Stimulated activated CD8-positive, alpha-beta memory T cell treated with anti-CD3 and anti-CD28 coated beads, Interleukin-12 subunit alpha, Interleukin-12 subunit beta, amount 100 ng/mL, for 1 hour (primary cell): ENCODE measurements around the gene KRT85.

Experiments
- DNase-seq: peaks from one replicate; pipeline ENCODE4 v3.0.0-alpha.2; 2020; ENCODE audit warnings: low read depth

KRT85 gene

GRCh38 chr12:52394836-52395405 is 27.6 kb upstream of the KRT85 start:
- DNase-seq: no peak

- DNase-seq: no peak
These were observed 25.3 kb upstream of the KRT85 start for GRCh38 chr12:52392465-52393007.

DNA sequence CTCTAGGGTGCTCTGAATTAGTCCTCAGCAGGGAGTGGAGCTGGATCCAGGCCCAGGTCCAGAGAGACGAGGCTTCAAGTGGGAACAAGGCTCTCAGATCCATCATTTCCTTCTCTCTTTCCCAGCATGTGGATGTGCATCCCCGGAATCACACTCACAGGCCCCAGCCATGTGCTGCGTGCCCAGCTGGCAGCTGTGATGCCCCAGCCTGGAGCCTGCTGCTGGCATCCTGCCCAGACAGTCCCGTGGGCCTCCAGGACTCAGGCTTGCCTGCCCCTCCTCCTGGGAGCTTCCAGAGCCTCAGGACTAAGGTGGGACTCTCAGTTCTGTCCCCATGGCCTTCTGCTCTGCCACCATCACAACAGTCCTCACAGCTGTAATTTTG is 24.3 kb upstream of the KRT85 start:
- DNase-seq: no peak

DNA sequence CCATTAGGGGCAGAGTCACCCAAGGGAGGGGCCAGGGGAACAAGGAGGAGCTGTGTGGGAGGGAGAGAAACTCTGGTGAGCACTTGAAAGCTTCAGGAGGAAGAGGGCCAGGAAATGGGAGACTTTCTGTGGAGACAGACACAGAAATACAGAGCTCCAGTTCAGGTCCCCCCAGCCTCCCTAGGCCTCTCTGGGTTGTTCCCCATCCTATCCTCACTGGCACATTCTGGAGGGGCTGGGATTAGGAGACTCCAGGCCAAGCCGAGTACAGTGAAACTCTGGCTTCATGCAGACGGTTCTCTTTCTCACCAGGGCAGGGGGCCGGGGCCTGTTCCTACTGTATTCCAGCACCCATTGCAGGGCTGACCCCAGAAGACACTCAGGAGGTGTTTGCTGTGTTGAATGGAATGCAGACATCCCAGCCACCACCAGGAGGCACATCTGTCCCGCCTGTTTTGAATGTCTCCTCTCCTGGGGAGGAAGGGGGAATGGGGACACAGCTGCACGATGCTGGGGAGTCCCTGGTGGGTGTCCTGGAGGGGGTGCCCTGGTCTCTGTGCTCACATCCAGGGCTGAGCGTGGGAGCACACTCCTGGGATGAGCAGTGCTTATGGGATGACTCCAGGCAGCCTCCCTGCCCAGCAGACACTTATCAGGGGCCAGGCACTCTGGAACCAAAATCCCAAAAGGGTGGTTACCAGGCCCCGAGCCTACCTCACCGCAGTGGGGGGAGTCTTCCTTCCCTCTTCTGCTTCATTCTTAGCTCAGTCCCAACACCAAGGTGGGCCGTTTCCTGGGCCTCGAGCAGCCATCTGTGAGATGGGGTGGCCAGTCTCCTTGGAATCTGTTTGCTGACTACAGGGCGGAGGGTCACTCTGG is 23.7 kb upstream of the KRT85 start:
- no peak for DNase-seq

DNA sequence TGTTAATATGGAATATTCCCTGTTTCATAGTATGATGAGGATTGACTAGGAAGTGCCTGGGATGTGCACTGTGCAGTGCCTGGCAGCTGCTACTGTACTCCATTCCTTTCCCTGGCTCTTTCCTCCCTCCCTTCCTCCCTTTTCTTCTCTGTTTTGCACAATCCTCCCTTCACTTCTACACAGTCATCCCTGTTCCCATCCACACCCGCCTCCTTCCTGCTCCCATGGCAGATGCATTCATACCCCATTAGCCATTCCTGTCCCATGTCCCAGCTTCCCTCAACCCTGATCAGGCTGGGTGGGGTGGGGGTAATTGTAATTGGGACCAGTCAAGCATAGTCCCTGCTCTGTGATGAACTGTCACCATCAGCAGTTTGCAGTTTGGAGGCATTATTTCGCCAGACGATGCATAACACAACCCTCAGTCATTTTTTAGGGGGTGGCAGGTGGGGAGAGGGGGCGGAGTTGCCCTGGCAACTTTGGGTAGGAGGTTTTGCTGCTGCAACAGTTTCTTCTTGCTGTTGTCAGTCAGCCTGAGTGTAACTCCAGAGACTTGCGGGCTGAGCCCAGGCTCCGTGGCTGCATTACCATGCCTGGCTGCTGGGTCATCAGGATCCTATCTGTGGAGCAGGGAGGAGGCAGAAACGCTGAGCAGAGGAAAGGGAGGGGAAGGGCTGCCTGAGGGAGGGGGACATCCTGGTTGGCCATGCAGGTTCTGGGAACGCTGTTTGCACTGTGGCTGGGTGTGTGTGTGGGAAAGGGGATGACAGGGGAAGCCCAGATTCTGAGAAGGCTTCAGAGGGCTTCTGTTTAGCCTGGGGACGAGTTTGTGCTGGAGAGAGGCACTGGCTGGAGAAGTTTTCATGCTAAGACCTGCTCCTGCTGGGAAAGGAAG is 22.3 kb upstream of the KRT85 start:
- DNase-seq: no peak

GRCh38 chr12:52387859-52388258 is 20.6 kb upstream of the KRT85 start:
- DNase-seq: no peak

- DNase-seq: no peak
These were observed 18.0 kb upstream of the KRT85 start, which contains the start of gene KRT84 for GRCh38 chr12:52385226-52385702. KRT84 (minus strand) TSS chr12:52385652; CDS start chr12:52385585, 67 bp downstream.

- no peak for DNase-seq
These were observed 16.1 kb upstream of the KRT85 start for GRCh38 chr12:52383331-52383730.

DNA sequence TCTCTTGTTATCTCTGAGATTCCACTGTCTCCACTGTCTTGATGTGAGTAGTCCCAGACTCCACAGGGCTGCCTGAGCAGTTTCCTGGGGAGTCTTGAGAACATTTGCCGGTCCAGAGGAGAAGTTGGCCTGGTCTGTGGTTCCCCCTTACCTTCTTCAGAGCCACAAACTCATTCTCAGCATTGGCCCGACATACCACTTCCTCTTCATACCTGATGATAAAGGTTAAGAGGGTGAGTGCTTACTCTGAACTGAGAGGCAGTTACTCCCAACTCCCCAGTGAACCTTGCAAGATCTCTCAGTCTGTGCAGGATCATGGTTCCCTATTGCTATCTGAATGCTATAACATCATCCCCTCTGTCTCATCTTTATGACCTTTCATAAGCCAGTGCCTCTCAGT is 15.6 kb upstream of the KRT85 start:
- no peak for DNase-seq

DNA sequence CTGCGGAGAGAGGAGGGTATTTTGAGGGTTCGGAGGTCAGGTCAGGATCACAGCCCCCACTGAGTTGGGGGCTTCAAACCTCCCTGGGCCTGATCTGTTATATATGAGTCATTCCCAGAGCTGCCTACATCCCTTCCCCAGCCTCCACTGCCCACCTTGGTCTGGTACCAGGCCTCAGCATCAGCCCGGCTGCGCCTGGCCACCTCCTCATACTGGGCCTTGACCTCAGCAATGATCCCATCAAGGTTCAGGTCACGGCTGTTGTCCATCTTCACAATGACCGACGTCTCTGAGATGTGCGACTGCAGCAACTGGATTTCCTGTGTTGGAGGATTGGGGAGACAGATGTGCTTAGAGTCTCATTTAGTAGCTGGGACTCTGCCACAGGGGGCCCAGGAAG is 13.9 kb upstream of the KRT85 start:
- DNase-seq: no peak

DNA sequence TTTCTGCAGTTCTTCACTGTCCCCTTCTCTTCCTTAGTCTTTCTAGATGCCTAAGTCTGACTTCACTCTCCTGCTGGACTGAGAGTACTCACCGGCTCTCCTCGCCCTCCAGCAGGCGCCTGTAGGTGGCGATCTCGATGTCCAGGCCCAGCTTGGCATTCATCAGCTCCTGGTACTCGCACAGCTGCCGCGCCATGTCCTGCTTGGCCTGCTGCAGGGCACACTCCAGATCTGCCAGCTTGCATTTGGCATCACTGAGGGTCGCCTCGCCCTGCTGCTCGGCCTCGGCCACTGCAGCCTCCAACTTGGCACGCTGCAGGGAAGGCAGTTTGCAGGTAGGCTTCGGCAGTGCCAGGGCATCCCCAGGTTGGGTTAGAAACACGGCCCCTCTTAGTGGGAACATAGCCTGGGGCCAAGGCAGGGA is 13.0 kb upstream of the KRT85 start:
- no peak for DNase-seq

GRCh38 chr12:52379536-52379935 is 12.3 kb upstream of the KRT85 start:
- no peak for DNase-seq

GRCh38 chr12:52378091-52378490 is 10.8 kb upstream of the KRT85 start:
- no peak for DNase-seq

DNA sequence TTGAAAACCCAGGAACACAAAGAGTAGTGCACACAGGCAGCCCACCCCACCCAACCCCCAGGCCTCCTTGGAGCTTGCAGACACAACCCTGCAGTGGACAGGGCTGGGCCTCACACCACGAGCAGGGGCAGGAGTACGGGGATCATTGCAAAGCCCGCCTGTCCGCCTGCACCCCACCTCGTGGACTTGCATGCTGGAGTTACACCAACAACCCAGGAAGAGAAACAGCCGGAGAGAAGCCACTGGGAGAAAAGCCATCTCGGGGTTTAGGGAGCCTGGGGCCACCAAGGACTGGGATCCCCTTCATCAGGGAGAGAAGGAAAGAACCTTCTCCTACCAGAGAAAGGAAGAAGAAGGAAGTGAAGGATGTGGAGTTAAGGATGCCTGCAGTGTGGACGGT is 10.0 kb upstream of the KRT85 start:
- DNase-seq: no peak

DNA sequence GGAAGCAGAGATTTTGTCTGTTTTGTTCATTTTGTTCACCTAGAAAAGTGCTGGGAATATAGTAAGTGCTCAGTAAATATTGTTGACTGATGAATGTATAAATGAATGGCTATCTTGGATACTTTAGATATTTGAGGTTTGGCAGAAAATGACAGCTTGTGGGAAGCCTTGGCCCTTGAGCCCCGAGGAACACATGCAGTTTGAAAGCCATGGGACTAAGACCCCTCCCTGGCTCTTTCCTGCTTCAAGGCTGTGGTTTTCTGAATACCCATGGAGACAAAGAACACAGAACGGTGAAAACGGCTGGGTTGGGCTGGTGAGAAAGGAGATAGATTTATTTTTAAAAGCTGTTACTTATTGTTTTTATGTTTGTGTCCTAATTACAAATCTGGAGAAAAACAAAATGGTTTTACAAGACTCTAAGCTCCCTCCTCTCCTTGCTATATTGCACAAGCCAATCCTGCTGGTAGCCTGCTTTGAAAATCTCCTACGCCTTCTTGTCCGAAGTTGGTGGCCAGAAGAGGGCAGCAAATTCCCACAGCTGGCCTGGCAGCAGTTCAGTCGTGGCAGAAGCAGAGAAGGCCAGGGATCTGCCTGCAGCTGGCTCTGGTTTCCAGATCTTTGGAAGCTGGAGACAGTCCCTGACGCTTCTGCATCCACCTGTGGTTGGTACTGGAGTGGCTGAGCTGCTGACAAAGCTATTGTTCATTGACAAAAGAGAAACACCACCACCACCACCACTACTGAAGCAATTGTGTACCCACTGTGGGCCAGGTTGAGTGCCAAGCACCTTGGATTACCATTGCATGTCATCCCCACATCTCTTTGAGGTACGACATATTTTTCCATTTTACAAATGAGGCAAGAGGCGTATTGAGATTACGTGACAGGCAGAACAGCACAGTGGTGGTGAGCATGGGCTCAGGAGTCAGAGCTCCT is 5.2 kb upstream of the KRT85 start:
- DNase-seq: peak; percentile 30

DNA sequence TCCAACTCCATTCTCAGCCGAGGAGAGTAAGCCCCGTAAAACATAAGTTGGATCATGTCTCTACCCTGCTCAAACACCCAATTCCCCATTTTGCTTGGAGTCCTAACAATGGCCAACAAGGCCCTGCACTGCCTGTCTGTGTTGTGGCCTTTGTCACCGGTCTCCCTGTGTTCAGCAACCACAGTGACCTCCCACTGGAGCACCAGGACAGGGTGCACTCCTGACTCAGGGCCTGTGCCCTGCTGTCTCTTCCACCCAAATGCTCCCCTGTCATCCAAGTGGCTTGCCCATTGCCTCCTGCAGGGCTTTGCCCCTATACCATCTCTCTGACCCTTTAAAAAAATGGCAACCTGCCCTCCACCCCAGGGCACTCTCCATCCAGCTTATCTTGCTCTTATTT is 4.4 kb upstream of the KRT85 start:
- DNase-seq: no peak

DNA sequence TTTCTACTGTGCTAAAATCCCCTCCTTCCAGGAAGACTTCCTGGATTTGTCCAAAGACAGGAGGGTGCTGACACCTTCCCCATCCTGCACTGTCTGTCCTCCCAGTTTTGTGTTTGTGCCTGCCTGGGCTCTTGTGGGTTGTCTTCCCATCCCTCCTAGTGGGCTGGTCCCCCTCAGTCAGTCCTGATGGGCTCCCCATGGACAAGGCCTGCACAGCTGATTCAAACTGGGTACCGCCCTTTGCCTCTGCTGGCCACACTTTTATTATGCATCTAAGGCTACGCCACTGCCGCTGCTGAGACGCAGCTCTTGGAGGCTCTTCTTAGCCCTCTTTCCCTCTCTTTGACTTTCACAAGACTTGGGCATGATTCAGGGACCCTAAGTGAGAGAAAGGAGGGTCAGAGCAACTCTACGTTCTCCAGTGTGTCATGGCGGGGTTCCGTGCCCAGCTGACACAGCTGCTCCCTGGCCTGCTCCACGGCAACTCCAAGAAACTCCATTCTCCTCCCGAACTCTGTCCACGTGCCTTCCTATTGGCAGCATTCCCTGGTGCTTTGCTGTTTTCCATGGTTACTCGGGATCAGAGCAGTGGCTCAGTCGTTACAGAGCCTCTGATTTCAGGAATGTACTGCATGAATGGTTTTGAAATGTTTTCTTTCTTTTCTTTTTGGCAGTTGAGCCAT is 3.8 kb upstream of the KRT85 start:
- DNase-seq: no peak

DNA sequence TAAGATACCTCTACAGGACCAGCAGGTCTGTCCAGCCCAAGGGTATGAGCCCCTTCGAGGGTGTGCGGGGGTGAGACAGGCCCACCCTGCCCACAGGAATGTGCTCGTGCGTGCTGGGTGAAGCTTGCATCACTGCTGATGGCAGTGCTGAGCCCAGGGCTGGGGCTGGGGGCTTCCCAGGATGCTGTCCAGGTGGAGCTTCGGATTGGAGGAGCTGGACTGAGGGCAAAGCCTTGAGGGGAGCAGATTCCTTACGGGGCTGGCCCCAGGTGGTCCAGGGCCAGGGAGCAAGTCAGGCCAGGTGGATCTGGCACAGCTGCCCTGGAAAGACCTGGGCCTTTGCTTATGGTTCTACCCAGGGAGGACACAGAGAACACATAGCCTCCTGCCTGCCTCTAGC is 2.5 kb upstream of the KRT85 start:
- no peak for DNase-seq

GRCh38 chr12:52369211-52369610 is 1.9 kb upstream of the KRT85 start:
- DNase-seq: no peak

- no peak for DNase-seq
These were observed 1.2 kb upstream of the KRT85 start for GRCh38 chr12:52368508-52368907.

GRCh38 chr12:52367876-52368275 is 595 bp upstream of the KRT85 start:
- DNase-seq: no peak
